Loucy (cell line): ENCODE data around the gene AGAP3.

Source experiments
- CTCF ChIP-seq: fragments of 200-600 bp; sonication (generic); conservative IDR thresholded peaks from 2 replicates; pipeline ENCODE4 v1.5.1; 2014; ENCODE audit warnings: mild to moderate bottlenecking, antibody characterized with exemption, low read length
- EZH2phosphoT487 ChIP-seq: fragments of 200-600 bp; IDR thresholded peaks from 2 replicates; pipeline ENCODE4 v1.6.1; 2018; ENCODE audit warnings: antibody characterized with exemption, mild to moderate bottlenecking, moderate library complexity, borderline replicate concordance

GRCh38 chr7:151062399-151063211 is 23.7 kb upstream of the AGAP3 start:
- no peak for TF ChIP-seq CTCF
- TF ChIP-seq EZH2phosphoT487 = no peak
